ENCODE results near the gene TMEM121B. TPM values are rescaled to one million over a fixed set of nuclear protein-coding genes. Genes with fewer than 3 reads are reported as not detected.

TMEM121B gene
- total RNA-seq, 4 donors from 2014 or later = 0.76 to 1.9 (median 1.6) TPM

DNA sequence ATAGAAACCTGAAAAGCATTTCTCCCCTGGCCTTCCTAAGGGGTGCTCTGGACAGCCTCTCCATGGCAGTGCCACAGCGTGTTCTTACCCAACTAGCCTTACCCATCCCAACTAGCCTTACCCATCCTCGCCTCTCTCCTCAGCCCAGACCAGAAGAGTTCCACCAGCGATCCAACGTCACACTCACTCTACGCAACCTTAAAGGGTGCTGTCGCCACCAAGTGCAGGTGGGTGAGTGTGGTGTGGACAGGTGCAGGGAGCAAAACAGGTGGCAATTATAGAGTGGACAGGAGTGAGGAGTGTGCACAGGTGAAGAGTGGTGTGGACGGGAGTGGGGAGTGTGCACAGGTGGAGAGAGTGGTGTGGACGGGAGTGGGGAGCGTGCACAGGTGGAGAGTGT lies 17.8 kb downstream of the TMEM121B start:
- peaks cover 96% of the 10 kb centered on the region for H3K36me3 ChIP-seq
- no peaks in the 10 kb centered on the region for H3K27me3 ChIP-seq
- H3K4me3 ChIP-seq = no peak overlapping the region
- no peaks in the 10 kb centered on the region for H3K4me1 ChIP-seq
- DNase-seq (ENCODE audit: low spot score in 2 of 2) = no peak
- no peak overlapping the region for H3K27ac ChIP-seq
- H3K9me3 ChIP-seq = no peaks in the 10 kb centered on the region
- WGBS = 96% methylated on average over 9 of the region's 9 CpGs
- TF ChIP-seq, protein P1, sequence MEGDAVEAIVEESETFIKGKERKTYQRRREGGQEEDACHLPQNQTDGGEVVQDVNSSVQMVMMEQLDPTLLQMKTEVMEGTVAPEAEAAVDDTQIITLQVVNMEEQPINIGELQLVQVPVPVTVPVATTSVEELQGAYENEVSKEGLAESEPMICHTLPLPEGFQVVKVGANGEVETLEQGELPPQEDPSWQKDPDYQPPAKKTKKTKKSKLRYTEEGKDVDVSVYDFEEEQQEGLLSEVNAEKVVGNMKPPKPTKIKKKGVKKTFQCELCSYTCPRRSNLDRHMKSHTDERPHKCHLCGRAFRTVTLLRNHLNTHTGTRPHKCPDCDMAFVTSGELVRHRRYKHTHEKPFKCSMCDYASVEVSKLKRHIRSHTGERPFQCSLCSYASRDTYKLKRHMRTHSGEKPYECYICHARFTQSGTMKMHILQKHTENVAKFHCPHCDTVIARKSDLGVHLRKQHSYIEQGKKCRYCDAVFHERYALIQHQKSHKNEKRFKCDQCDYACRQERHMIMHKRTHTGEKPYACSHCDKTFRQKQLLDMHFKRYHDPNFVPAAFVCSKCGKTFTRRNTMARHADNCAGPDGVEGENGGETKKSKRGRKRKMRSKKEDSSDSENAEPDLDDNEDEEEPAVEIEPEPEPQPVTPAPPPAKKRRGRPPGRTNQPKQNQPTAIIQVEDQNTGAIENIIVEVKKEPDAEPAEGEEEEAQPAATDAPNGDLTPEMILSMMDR (IDR thresholded peaks at IDR 0.05) = no peak
- no peak for TF ChIP-seq POLR2A (IDR thresholded peaks at IDR 0.05)
- TF ChIP-seq EP300 (IDR thresholded peaks at IDR 0.05) = no peak
- no peak for TF ChIP-seq POLR2AphosphoS5 (IDR thresholded peaks at IDR 0.05)

GRCh38 chr22:17102297-17102667 lies 18.9 kb downstream of the TMEM121B start:
- Histone ChIP-seq H3K27ac (no peak overlapping the region), H3K27me3 (no peaks in the 10 kb centered on the region), H3K9me3 (no peaks in the 10 kb centered on the region), H3K36me3 (peaks cover 96% of the 10 kb centered on the region), H3K4me1 (no peaks in the 10 kb centered on the region), H3K4me3 (no peak overlapping the region)
- WGBS = 88% methylated on average over 7 of the region's 7 CpGs
- TF ChIP-seq POLR2AphosphoS5 (IDR thresholded peaks at IDR 0.05) (no peak), POLR2A (IDR thresholded peaks at IDR 0.05) (no peak), EP300 (IDR thresholded peaks at IDR 0.05) (no peak)
- TF ChIP-seq, protein P1 (IDR thresholded peaks at IDR 0.05) = no peak
- no peak for DNase-seq (ENCODE audit: low spot score in 2 of 2)

DNA sequence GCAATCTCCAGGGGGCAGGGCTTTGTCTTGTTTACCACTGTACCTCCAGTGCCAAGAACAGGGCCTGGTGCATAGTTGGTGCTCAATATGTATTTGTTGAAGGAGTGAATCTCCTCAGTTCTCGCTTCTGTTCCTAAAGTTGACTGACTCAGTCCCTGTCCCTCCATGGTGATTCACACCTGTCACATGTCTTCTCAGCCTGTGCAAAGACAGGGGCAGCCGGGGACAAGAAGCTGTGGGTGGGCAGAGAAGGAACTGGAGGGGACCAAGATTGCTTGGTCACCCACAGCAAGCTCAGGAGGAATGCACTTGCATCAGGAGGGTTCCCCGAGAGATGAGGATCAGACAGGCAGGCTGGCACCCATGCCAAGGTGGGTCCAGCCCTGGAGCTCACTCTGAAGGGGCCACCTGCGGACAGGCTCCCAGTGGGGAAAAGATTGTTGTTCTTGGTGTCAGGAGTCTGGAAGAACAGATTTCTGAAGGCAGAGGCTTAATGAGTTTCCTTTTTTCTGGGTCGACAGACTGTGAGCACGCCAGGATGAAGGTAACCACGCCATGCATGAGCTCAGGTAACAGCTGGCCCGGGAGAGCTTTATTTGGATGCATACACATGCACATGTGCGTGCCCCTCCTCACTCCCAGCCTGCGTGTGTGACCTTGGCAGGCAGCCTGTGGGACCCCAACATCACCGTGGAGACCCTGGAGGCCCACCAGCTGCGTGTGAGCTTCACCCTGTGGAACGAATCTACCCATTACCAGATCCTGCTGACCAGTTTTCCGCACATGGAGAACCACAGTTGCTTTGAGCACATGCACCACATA lies 19.5 kb downstream of the TMEM121B start:
- Histone ChIP-seq H3K27ac (no peak overlapping the region), H3K27me3 (no peaks in the 10 kb centered on the region), H3K4me3 (no peak overlapping the region), H3K36me3 (peaks cover 93% of the 10 kb centered on the region), H3K9me3 (no peaks in the 10 kb centered on the region), H3K4me1 (no peaks in the 10 kb centered on the region)
- no peak for DNase-seq (ENCODE audit: low spot score in 2 of 2)
- no peak for TF ChIP-seq EP300 (IDR thresholded peaks at IDR 0.05)
- no peak for TF ChIP-seq POLR2A (IDR thresholded peaks at IDR 0.05)
- TF ChIP-seq POLR2AphosphoS5 (IDR thresholded peaks at IDR 0.05) = no peak
- WGBS = 93% methylated on average over 14 of the region's 14 CpGs

DNA sequence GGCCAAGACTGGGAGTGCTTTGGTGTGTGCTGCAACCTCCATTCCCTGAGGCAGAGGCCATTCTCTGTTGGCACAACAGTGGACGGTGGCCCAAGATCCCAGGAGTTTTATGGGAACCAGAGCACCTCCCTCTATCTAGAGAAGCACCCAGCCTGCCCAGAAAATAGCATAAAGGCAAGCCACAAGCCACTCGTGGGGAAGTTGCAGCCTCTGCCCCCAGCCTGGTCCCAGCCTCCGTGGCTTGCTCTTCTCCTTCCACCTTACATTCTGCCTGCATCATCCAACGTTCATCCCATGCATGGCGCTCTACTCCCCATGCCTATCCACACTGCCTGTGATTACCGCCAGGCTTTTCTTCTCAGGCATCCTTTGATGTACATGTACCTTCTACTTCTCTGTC lies 20.5 kb downstream of the TMEM121B start:
- WGBS = 82% methylated on average over 6 of the region's 6 CpGs
- no peaks in the 10 kb centered on the region for H3K27me3 ChIP-seq
- no peak overlapping the region for H3K27ac ChIP-seq
- peaks cover 83% of the 10 kb centered on the region for H3K36me3 ChIP-seq
- no peak for DNase-seq (ENCODE audit: low spot score in 2 of 2)
- H3K4me3 ChIP-seq = no peak overlapping the region
- no peaks in the 10 kb centered on the region for H3K4me1 ChIP-seq
- TF ChIP-seq POLR2AphosphoS5 (IDR thresholded peaks at IDR 0.05) (no peak), EP300 (IDR thresholded peaks at IDR 0.05) (no peak), POLR2A (IDR thresholded peaks at IDR 0.05) (no peak)
- TF ChIP-seq, protein P1 (IDR thresholded peaks at IDR 0.05) = no peak
- no peaks in the 10 kb centered on the region for H3K9me3 ChIP-seq

DNA sequence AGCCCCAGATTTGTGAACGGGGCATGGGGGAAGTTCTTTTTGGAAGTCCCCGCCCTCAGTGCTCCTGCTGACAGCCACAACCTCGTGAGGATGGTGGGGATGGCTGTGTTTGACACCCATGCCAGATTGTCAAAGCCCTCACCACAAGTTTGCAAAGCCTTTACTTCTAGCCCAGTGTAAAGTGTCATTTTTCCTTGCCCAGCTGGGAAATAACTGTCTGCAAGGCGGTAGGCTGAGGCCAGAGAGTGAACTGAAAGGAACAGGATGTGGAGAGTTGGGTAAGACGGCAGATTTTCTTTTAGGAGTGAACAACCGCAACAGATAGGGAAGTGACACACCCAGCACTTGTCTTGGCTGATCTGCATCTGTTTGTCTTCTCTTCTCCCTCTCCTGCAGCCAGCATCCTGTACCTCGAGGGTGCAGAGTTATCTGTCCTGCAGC lies 22.8 kb downstream of the TMEM121B start:
- no peak for DNase-seq (ENCODE audit: low spot score in 2 of 2)
- Histone ChIP-seq H3K4me3 (no peak overlapping the region), H3K4me1 (no peaks in the 10 kb centered on the region), H3K9me3 (no peaks in the 10 kb centered on the region), H3K27me3 (no peaks in the 10 kb centered on the region), H3K27ac (no peak overlapping the region), H3K36me3 (peaks cover 64% of the 10 kb centered on the region)
- TF ChIP-seq POLR2A (IDR thresholded peaks at IDR 0.05) (no peak), POLR2AphosphoS5 (IDR thresholded peaks at IDR 0.05) (no peak), EP300 (IDR thresholded peaks at IDR 0.05) (no peak)
- TF ChIP-seq, protein P1 (IDR thresholded peaks at IDR 0.05) = no peak
- WGBS = 62% methylated on average over 7 of the region's 7 CpGs

Measured in suprapubic skin (tissue), 4 donors.